GM13977 (cell line): ENCODE results near the gene GOLT1A.
"Not testable (repeated sequence)": the region's sequence is repeated elsewhere in the genome, so short reads cannot be mapped to it uniquely, and the experiment has no call there.

Experiments
- DNase-seq: peaks from one replicate; pipeline ENCODE4 v3.0.0; 2012; ENCODE audit warnings: low spot score
- in situ Hi-C: fragments of 300-500 bp; cut with MboI; formaldehyde crosslinking; loops from one replicate; pipeline ENCODE4 v1.12.0; 2022; ENCODE audit warnings: low sequenced_read_pairs, low pct_unique_long_range_greater_than_20kb, mixed read lengths, inconsistent platforms; ENCODE audit not compliant: unreplicated experiment
- TF ChIP-seq, protein P1 (sequence below): IDR thresholded peaks from 2 replicates; pipeline ENCODE4 v1.5.1; 2012; ENCODE audit warnings: mild to moderate bottlenecking, control low read depth; ENCODE audit not compliant: insufficient read depth; ENCODE audit errors: extremely low read depth, missing control alignments

The GOLT1A gene

DNA sequence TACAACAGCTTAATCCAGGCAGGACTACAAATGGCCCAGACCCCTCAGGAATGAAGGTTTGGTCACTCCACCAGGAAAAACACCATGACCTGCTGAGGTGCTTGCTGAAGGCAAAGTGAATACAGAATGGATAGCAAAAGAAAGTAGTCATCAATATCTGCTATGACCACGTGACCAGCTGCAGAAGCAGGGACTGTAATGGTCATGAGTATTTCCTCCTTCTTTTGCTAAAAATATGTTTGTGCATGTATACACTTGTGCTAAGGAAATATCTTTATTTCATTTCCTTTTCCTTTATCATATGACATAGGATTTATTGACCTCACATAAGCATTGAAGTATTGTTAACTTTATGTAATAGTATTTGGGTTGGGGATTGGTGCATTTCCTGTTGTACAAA lies 26.4 kb upstream of the GOLT1A start:
- in situ Hi-C loops, result no loop called here
- TF ChIP-seq, protein P1, sequence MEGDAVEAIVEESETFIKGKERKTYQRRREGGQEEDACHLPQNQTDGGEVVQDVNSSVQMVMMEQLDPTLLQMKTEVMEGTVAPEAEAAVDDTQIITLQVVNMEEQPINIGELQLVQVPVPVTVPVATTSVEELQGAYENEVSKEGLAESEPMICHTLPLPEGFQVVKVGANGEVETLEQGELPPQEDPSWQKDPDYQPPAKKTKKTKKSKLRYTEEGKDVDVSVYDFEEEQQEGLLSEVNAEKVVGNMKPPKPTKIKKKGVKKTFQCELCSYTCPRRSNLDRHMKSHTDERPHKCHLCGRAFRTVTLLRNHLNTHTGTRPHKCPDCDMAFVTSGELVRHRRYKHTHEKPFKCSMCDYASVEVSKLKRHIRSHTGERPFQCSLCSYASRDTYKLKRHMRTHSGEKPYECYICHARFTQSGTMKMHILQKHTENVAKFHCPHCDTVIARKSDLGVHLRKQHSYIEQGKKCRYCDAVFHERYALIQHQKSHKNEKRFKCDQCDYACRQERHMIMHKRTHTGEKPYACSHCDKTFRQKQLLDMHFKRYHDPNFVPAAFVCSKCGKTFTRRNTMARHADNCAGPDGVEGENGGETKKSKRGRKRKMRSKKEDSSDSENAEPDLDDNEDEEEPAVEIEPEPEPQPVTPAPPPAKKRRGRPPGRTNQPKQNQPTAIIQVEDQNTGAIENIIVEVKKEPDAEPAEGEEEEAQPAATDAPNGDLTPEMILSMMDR, result no peak

DNA sequence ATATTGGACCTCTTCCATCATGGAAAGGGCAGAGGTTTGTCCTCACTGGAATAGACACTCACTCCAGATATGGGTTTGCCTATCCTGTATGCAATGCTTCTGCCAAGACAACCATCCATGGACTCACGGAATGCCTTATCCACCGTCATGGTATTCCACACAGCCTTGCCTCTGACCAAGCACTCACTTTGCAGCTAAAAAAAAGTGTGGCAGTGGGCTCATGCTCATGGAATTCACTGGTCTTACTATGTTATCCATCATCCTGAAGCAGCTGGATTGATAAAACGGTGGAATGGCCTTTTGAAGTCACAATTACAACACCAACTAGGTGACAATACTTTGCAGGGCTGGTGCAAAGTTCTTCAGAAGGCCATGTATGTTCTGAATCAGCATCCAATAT lies 25.6 kb upstream of the GOLT1A start:
- DNase-seq, in situ Hi-C loops: not testable (repeated sequence)

More for the DNA sequence above, 26.4 kb upstream of the GOLT1A start:
- no peak for DNase-seq

DNA sequence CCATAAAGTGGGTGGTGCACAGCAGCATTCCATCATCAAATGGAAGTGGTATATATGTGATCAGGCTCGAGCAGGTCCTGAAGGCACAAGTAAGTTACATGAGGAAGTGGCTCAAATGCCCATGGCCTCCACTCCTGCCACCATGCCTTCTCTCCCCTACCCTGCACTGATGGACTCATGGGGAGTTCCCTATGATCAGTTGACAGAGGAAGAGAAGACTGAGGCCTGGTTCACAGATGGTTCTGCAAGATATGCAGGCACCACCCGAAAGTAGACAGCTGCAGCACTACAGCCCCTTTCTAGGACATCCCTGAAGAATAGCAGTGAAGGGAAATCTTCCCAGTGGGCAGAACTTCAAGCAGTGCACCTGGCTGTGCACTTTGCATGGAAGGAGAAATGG lies 24.7 kb upstream of the GOLT1A start:
- DNase-seq, in situ Hi-C loops: not testable (repeated sequence)

DNA sequence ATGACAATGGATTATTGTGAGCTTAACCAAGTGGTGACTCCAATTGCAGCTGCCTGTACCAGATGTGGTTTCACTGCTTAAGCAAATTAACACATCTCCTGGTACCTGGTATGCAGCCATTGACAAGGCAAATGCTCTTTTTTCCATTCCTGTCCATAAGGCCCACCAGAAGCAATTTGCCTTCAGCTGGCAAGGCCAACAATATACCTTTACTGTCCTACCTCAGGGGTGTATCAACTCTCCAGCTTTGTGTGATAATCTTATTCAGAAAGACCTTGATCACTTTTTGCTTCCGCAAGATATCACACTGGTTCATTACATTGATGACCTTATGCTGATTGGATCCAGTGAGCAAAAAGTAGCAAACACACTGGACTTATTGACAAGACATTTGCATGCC lies 23.7 kb upstream of the GOLT1A start:
- DNase-seq, in situ Hi-C loops: not testable (repeated sequence)

DNA sequence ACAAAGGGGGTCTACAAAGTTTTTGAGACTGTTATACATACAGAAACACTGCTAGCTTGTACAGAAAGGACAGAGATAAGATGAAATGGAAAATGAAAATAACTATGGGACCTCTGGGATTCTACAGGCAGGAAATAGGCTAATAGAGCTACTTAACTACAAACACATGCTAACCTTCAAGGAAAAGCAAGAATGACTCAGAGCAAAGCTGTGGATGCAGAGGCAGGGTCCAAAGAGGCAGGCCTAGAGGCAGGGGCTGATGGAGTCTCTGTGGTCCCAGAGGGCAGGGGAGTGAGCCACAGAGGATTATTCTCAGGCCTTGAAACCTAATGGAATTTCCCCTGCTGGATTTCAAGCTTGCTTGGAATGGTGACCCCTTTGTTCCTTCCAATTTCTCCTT lies 18.7 kb upstream of the GOLT1A start:
- in situ Hi-C loops, result no loop called here
- DNase-seq, result no peak
- TF ChIP-seq, protein P1, result no peak

DNA sequence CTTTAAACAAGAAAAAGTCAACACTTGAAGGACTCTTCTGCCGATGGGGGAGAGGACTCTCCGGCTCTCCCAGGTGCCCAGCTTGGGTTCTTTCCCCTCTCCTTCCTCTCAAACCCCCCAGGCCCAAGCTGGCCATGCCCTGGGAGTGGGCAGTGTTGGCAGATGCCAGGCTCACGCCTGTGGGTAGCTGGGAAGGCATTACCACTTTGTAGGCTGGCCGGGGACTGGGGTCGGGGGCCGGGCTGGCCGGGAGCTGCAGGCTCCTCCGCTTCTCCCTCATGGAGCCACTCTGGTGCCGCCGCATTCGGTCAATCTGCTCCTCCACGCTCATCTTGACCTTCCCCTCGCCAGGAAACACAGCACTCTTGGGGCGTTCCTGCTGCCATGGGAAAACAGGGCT lies 16.4 kb upstream of the GOLT1A start:
- in situ Hi-C loops, result no loop called here
- DNase-seq, result no peak
- TF ChIP-seq, protein P1, result no peak

DNA sequence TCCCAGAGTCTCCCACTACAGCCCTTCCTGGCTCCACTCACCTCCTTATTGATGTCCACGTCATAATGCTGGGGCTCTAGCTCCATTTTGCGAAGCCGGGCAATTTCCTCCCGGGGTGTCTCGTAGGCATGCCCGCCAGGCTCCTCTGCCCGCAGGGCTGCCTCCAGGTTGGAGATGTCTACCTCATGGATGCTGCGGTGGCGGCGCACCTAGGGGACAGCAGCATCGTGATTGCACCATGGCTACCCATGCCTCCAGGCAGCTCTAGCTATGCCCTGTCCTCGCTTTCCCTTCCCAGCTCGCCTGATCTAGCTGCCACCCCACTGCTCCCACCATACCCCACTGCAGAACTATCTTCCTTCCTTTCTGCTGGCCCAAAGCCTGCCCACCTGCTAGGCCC lies 15.1 kb upstream of the GOLT1A start:
- in situ Hi-C loops, result no loop called here
- TF ChIP-seq, protein P1, result no peak
- DNase-seq, result no peak

DNA sequence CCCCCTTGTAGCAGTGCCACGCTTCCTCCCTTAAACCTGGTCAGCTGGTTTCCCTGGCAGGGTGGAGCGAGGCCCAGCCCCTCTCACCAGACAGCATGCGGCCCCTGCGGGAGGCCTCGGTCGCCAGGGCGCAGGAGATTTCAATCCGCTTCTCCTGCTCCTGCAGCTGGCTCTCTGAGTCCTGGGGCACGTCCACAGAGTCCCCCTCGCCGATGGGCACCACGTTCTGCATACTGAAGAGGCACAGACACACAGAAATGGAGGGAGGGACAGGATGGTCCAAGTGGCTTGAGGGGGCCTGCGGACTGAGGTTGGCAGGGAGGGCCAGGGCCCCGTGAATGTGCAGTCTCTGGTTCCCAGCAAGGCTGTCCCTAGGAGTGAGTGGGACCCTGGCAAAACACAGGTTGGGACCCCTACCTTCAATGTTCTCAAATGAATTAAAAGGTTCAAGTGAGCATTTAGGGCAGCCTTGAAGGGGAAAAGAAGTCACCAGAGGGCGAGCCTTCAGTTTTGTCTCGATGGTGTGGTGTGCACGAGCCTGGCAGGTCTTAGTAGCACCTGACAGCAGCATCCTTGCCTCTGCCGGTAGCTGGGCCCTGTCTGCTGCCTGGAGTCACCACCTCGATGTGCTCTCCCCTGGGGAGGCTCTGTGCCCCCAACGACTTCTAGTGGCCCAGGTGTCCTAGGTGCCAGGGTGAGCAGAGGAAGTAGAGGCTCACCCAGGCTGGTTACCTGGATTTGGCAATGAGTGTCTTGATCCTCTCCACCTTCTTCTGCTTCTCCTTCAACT lies 14.4 kb upstream of the GOLT1A start:
- no peak for DNase-seq
- TF ChIP-seq, protein P1, result no peak
- in situ Hi-C loops, result no loop called here
